SU-DHL-6 (cell line): ENCODE measurements around the gene MRTFB.

Source experiments
- H2AFZ ChIP-seq: fragments of 200-600 bp; sonication (generic); 2 replicates; pipeline ENCODE4 v1.6.1; 2014; ENCODE audit warnings: low read depth, mild to moderate bottlenecking, moderate library complexity, mixed read lengths, antibody characterized with exemption, low read length; ENCODE audit not compliant: severe bottlenecking
- H3F3A ChIP-seq: fragments of 200-600 bp; shearing (Covaris generic); 2 replicates; pipeline ENCODE4 v1.6.0; 2016; ENCODE audit warnings: antibody characterized with exemption, mild to moderate bottlenecking; ENCODE audit not compliant: insufficient read depth
- H3K27ac ChIP-seq: fragments of 200-600 bp; sonication (generic); 2 replicates; pipeline ENCODE4 v1.5.1; 2016; ENCODE audit warnings: low read depth, mild to moderate bottlenecking, low read length, moderate library complexity, mixed read lengths
- H3K27me3 ChIP-seq: fragments of 200-600 bp; sonication (generic), shearing (Covaris generic); 2 replicates; pipeline ENCODE4 v1.6.0; 2014; ENCODE audit warnings: mild to moderate bottlenecking, low read length
- H3K36me3 ChIP-seq: fragments of 200-600 bp; sonication (generic); 2 replicates; pipeline ENCODE4 v1.6.1; 2014; ENCODE audit warnings: mild to moderate bottlenecking, low read length, mixed read lengths
- H3K4me2 ChIP-seq: fragments of 300-600, 200-600 bp; shearing (Covaris generic), sonication (generic); 2 replicates; pipeline ENCODE4 v1.6.0; 2014; ENCODE audit warnings: low read length, low read depth, mild to moderate bottlenecking; ENCODE audit not compliant: poor library complexity, severe bottlenecking
- H3K4me3 ChIP-seq: fragments of 200-600 bp; sonication (generic); 2 replicates; pipeline ENCODE4 v1.5.1; 2014; ENCODE audit warnings: antibody characterized with exemption, low read length, mild to moderate bottlenecking, mixed read lengths; ENCODE audit not compliant: insufficient read depth, poor library complexity, severe bottlenecking
- H3K79me2 ChIP-seq: fragments of 200-600 bp; sonication (generic); 2 replicates; pipeline ENCODE4 v1.6.1; 2014; ENCODE audit warnings: mild to moderate bottlenecking, low read length, moderate library complexity; ENCODE audit not compliant: insufficient read depth
- H3K9ac ChIP-seq: fragments of 200-600 bp; sonication (generic); 2 replicates; pipeline ENCODE4 v1.7.0; 2014; ENCODE audit warnings: mild to moderate bottlenecking, low read length
- H3K9me2 ChIP-seq: fragments of 200-600 bp; sonication (generic); replicated peaks from 2 replicates; pipeline ENCODE4 v1.6.1; 2014; ENCODE audit warnings: low read length; ENCODE audit not compliant: insufficient read depth
- H3K9me3 ChIP-seq: fragments of 200-600 bp; sonication (generic); 2 replicates; pipeline ENCODE4 v1.6.1; 2014; ENCODE audit warnings: low read length, mixed read lengths; ENCODE audit not compliant: insufficient read depth
- H4K20me1 ChIP-seq: fragments of 200-600 bp; sonication (generic); 2 replicates; pipeline ENCODE4 v1.6.1; 2014; ENCODE audit warnings: low read depth, mild to moderate bottlenecking, antibody characterized with exemption, low read length, moderate library complexity, mixed read lengths
- CTCF ChIP-seq: fragments of 200-600 bp; sonication (generic); IDR thresholded peaks from one replicate; pipeline ENCODE4 v1.5.1; 2017; ENCODE audit warnings: antibody characterized with exemption, mild to moderate bottlenecking, low read length, moderate library complexity; ENCODE audit not compliant: insufficient read depth, poor library complexity, severe bottlenecking
- EZH2phosphoT487 ChIP-seq: fragments of 200-600 bp; sonication (generic), shearing (Covaris generic); conservative IDR thresholded peaks from 2 replicates; pipeline ENCODE4 v1.6.1; 2018; ENCODE audit warnings: mild to moderate bottlenecking, antibody characterized with exemption, low read length, moderate library complexity, mixed read lengths

Gene MRTFB

GRCh38 chr16:14278749-14279148 lies 207.6 kb downstream of the MRTFB start:
- Histone ChIP-seq H3K9me3 (no peaks in the 10 kb centered on the region), H3K4me2 (no peak overlapping the region), H3K27me3 (no peaks in the 10 kb centered on the region), H3K9me2 (no peaks in the 10 kb centered on the region), H2AFZ (no peak overlapping the region), H3K27ac (no peak overlapping the region), H3K36me3 (no peaks in the 10 kb centered on the region), H3K79me2 (no peaks in the 10 kb centered on the region), H3F3A (no peaks in the 10 kb centered on the region), H4K20me1 (no peaks in the 10 kb centered on the region), H3K9ac (no peak overlapping the region), H3K4me3 (no peak overlapping the region)
- TF ChIP-seq EZH2phosphoT487 (no peak), CTCF (no peak)

- Histone ChIP-seq H3K4me2 (no peak overlapping the region), H3K27me3 (no peaks in the 10 kb centered on the region), H2AFZ (no peak overlapping the region), H4K20me1 (no peaks in the 10 kb centered on the region), H3F3A (peaks cover 8% of the 10 kb centered on the region), H3K27ac (no peak overlapping the region), H3K9me3 (no peaks in the 10 kb centered on the region), H3K4me3 (no peak overlapping the region), H3K79me2 (no peaks in the 10 kb centered on the region), H3K36me3 (no peaks in the 10 kb centered on the region), H3K9me2 (no peaks in the 10 kb centered on the region), H3K9ac (no peak overlapping the region)
- no peak for TF ChIP-seq EZH2phosphoT487
- TF ChIP-seq CTCF: no peak
Observed at GRCh38 chr16:14280541-14280940, 209.4 kb downstream of the MRTFB start.

- Histone ChIP-seq H3K79me2 (no peaks in the 10 kb centered on the region), H3K9me2 (no peaks in the 10 kb centered on the region), H3K9ac (no peak overlapping the region), H3K9me3 (peaks cover 3% of the 10 kb centered on the region; the same call in 1 of the 2 replicates), H3K4me3 (no peak overlapping the region), H3K27me3 (no peaks in the 10 kb centered on the region), H3K4me2 (no peak overlapping the region), H3K36me3 (no peaks in the 10 kb centered on the region), H3F3A (peaks cover 14% of the 10 kb centered on the region), H2AFZ (no peak overlapping the region), H3K27ac (peak overlapping the region; percentile 65; the same call in 1 of the 2 replicates), H4K20me1 (no peaks in the 10 kb centered on the region)
- no peak for TF ChIP-seq CTCF
- no peak for TF ChIP-seq EZH2phosphoT487
Observed at GRCh38 chr16:14283786-14284185, 212.7 kb downstream of the MRTFB start.

GRCh38 chr16:14284371-14284770 lies 213.3 kb downstream of the MRTFB start:
- H3K27me3 ChIP-seq: no peaks in the 10 kb centered on the region
- H3K9me3 ChIP-seq: peaks cover 8% of the 10 kb centered on the region; the same call in 1 of the 2 replicates
- H3K36me3 ChIP-seq: no peaks in the 10 kb centered on the region
- H3K79me2 ChIP-seq: no peaks in the 10 kb centered on the region
- no peak overlapping the region for H2AFZ ChIP-seq
- no peaks in the 10 kb centered on the region for H3K9me2 ChIP-seq
- H3K27ac ChIP-seq: peak overlapping the region; percentile 65
- no peak overlapping the region; the same call in 1 of the 2 replicates for H3K9ac ChIP-seq
- no peak overlapping the region for H3K4me3 ChIP-seq
- H3F3A ChIP-seq: peaks cover 14% of the 10 kb centered on the region
- H3K4me2 ChIP-seq: peak overlapping the region; percentile 58
- no peak for TF ChIP-seq EZH2phosphoT487
- TF ChIP-seq CTCF: no peak
- H4K20me1 ChIP-seq: no peaks in the 10 kb centered on the region
